Upper lobe of right lung (tissue), 1 donor: ENCODE results near the gene RBM10. TPM values are rescaled to one million over a fixed set of nuclear protein-coding genes. Genes with fewer than 3 reads are reported as not detected.
"Not testable (repeated sequence)": the region's sequence is repeated elsewhere in the genome, so short reads cannot be mapped to it uniquely, and the experiment has no call there.

Experiments used
- ATAC-seq: fragments of 200-7000 bp; cut with Tn5 transposase; one replicate; pipeline ENCODE4 v1.9.1; 2020; ENCODE audit warnings: mild to moderate bottlenecking, moderate library complexity
- DNase-seq: peaks from one replicate; pipeline ENCODE4 v3.0.0-alpha.2; 2020
- H3K27ac ChIP-seq: fragments of 200-600 bp; one replicate; pipeline ENCODE4 v1.8.0; 2022
- H3K27me3 ChIP-seq: fragments of 200-600 bp; one replicate; pipeline ENCODE4 v1.8.0; 2022; ENCODE audit warnings: mild to moderate bottlenecking
- H3K36me3 ChIP-seq: fragments of 200-600 bp; one replicate; pipeline ENCODE4 v1.8.0; 2022
- H3K4me1 ChIP-seq: fragments of 200-600 bp; one replicate; pipeline ENCODE4 v1.8.0; 2022
- H3K4me3 ChIP-seq: fragments of 200-600 bp; one replicate; pipeline ENCODE4 v1.8.0; 2022; ENCODE audit warnings: mild to moderate bottlenecking
- H3K9me3 ChIP-seq: fragments of 200-600 bp; one replicate; pipeline ENCODE4 v1.8.0; 2022
- intact Hi-C: fragments of 100-400 bp; cut with DNase I; formaldehyde crosslinking; loops from one replicate; pipeline ENCODE4 v1.11.0; 2022
- total RNA-seq: library from RNA; stranded (reverse); fragmentation: NEBNext Ultra II Directional; extraction: Animal tissue kit (Norgen Biotek cat#: 25700); gene quantifications from one replicate; pipeline ENCODE4 v1.2.1, GENCODE V29; 2021
- TF ChIP-seq, protein P1 (sequence below): fragments of 200-600 bp; IDR thresholded peaks from one replicate; pipeline ENCODE4 v1.8.0; 2022; ENCODE audit warnings: antibody characterized with exemption
- donor health status: DM: no; HTN: yes; CAD: no; lungs with severe emphysema.

The RBM10 gene
- total RNA-seq, 1 donor from 2014 or later: 31.9 TPM

- Histone ChIP-seq H3K4me1 (no peaks in the 10 kb centered on the region), H3K9me3 (no peaks in the 10 kb centered on the region), H3K4me3 (no peak overlapping the region), H3K27ac (no peak overlapping the region), H3K27me3 (no peaks in the 10 kb centered on the region), H3K36me3 (no peaks in the 10 kb centered on the region)
- intact Hi-C loops: no loop called here
- TF ChIP-seq, protein P1, sequence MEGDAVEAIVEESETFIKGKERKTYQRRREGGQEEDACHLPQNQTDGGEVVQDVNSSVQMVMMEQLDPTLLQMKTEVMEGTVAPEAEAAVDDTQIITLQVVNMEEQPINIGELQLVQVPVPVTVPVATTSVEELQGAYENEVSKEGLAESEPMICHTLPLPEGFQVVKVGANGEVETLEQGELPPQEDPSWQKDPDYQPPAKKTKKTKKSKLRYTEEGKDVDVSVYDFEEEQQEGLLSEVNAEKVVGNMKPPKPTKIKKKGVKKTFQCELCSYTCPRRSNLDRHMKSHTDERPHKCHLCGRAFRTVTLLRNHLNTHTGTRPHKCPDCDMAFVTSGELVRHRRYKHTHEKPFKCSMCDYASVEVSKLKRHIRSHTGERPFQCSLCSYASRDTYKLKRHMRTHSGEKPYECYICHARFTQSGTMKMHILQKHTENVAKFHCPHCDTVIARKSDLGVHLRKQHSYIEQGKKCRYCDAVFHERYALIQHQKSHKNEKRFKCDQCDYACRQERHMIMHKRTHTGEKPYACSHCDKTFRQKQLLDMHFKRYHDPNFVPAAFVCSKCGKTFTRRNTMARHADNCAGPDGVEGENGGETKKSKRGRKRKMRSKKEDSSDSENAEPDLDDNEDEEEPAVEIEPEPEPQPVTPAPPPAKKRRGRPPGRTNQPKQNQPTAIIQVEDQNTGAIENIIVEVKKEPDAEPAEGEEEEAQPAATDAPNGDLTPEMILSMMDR: no peak
- peak; percentile 81 for ATAC-seq
- peak; percentile 59 for DNase-seq
Observed at GRCh38 chrX:47112316-47112954, 32.6 kb upstream of the RBM10 start.

DNA sequence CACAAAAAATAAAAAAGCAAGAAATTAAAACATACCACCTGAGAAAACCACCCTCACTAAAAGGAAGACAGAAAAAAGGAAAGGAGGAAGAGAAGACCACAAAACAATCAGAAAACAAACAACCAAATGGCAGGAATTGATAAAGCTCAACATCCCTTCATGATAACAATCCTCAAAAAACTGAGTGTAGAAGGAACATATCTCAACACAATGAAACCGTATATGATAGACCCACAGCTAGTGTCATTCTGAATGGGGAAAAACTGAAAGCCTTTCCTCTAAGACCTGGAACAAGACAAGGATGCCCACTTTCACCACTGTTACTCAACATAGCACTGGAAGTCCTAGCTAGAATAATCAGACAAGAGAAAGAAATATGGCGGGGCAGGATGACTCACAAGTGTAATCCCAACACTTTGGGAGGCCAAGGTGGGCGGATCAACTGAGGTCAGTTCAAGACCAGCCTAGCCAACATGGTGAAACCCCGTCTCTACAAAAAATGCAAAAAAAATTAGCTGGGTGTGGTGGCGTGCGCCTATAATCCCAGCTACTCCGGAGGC is 28.4 kb upstream of the RBM10 start:
- ATAC-seq, H3K36me3 ChIP-seq, H3K4me3 ChIP-seq, H3K4me1 ChIP-seq, H3K27me3 ChIP-seq, intact Hi-C loops, DNase-seq, H3K9me3 ChIP-seq, H3K27ac ChIP-seq: not testable (repeated sequence)

DNA sequence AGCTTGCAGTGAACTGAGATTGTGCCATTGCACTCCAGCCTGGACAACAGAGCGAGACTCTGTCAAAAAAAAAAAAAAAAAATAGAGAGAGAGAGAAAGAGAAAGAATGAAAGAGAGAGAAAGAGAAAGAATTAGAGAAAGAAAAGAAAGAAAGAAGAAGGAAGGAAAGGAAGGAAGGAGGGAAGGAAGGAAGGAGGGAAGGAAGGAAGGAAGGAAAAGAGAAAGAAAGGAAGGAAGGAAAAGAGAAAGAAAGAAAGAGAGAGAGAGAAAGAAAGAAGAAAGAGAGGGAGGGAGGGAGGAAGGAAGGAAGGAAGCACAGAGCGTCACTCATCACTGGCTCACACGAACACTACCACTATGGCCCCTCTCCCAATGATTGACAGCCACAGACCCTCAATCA is 20.6 kb upstream of the RBM10 start:
- H3K36me3 ChIP-seq, ATAC-seq, H3K27me3 ChIP-seq, H3K27ac ChIP-seq, H3K9me3 ChIP-seq, H3K4me3 ChIP-seq, H3K4me1 ChIP-seq, intact Hi-C loops, DNase-seq: not testable (repeated sequence)

- ATAC-seq (peak; percentile 99), DNase-seq (peak; percentile 90)
- H3K4me3 ChIP-seq: peak overlapping the region; percentile 59
- TF ChIP-seq, protein P1: no peak
- peak overlapping the region; percentile 78 for H3K27ac ChIP-seq
- intact Hi-C loops: no loop called here
- no peaks in the 10 kb centered on the region for H3K36me3 ChIP-seq
- H3K4me1 ChIP-seq: no peaks in the 10 kb centered on the region
- H3K9me3 ChIP-seq: no peaks in the 10 kb centered on the region
- no peaks in the 10 kb centered on the region for H3K27me3 ChIP-seq
Observed at GRCh38 chrX:47129157-47129898, 15.7 kb upstream of the RBM10 start.

- no peaks in the 10 kb centered on the region for H3K27me3 ChIP-seq
- TF ChIP-seq, protein P1: no peak
- ATAC-seq: no peak
- no peaks in the 10 kb centered on the region for H3K4me1 ChIP-seq
- H3K9me3 ChIP-seq: no peaks in the 10 kb centered on the region
- DNase-seq: no peak
- intact Hi-C loops: no loop called here
- peak overlapping the region; percentile 59 for H3K4me3 ChIP-seq
- no peaks in the 10 kb centered on the region for H3K36me3 ChIP-seq
- peak overlapping the region; percentile 78 for H3K27ac ChIP-seq
Observed at GRCh38 chrX:47129899-47130358, 15.1 kb upstream of the RBM10 start.

- intact Hi-C loops: no loop called here
- DNase-seq: no peak
- Histone ChIP-seq H3K36me3 (no peaks in the 10 kb centered on the region), H3K27me3 (no peaks in the 10 kb centered on the region), H3K4me1 (no peaks in the 10 kb centered on the region), H3K27ac (no peak overlapping the region), H3K9me3 (no peaks in the 10 kb centered on the region), H3K4me3 (no peak overlapping the region)
- peak; percentile 54 for ATAC-seq
- TF ChIP-seq, protein P1: no peak
Observed at GRCh38 chrX:47133493-47133892, 11.5 kb upstream of the RBM10 start.

DNA sequence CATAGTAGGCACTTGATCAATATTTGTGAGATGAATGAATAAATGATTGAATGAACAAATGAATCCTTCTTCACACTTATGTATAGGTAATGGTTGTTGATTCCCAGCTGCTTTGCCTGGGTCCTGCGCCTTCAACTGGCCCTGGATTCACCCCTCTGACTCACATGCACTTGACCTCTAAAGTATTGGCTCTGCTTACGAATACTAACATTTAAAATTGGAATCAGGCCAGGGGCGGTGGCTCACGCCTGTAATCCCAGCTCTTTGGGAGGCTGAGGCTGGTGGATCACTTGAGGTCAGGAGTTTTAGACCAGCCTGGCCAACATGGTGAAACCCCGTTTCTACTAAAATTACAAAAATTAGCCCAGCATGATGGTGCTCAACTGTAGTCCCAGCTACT is 9.4 kb upstream of the RBM10 start:
- intact Hi-C loops, H3K27ac ChIP-seq, DNase-seq, H3K27me3 ChIP-seq, H3K9me3 ChIP-seq, H3K36me3 ChIP-seq, H3K4me1 ChIP-seq, ATAC-seq, H3K4me3 ChIP-seq: not testable (repeated sequence)
